ENCODE measurements around the gene PTPN4.

DNA sequence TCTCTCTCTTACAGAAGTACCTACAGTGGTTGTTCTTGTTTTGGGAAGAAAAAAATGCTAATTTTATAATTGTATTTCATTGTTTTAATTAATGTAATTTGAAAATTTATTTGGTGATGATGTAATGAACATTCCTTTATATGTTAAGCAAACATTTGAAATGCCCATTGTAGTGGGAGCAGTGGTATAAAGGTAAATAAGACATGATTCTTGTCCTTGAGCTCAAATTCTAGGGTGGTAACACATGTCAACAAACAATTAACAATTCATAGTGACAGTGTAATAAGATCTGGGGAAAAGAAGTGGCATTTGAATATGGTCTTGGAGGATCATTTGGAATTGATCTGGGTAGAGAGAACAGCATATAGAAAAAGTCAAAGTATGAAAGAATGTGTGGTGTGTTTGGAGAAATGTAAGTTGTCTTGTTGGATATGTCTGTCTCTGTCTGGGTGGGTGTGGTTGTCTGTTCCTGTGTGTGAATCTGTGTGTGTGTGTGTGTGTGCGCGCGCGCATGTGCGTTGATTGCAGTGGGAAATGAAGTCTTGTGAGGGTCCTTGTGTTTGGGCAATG is 5.8 kb downstream of the PTPN4 start:
- TF ChIP-seq, protein P1, sequence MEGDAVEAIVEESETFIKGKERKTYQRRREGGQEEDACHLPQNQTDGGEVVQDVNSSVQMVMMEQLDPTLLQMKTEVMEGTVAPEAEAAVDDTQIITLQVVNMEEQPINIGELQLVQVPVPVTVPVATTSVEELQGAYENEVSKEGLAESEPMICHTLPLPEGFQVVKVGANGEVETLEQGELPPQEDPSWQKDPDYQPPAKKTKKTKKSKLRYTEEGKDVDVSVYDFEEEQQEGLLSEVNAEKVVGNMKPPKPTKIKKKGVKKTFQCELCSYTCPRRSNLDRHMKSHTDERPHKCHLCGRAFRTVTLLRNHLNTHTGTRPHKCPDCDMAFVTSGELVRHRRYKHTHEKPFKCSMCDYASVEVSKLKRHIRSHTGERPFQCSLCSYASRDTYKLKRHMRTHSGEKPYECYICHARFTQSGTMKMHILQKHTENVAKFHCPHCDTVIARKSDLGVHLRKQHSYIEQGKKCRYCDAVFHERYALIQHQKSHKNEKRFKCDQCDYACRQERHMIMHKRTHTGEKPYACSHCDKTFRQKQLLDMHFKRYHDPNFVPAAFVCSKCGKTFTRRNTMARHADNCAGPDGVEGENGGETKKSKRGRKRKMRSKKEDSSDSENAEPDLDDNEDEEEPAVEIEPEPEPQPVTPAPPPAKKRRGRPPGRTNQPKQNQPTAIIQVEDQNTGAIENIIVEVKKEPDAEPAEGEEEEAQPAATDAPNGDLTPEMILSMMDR (conservative IDR thresholded peaks at IDR 0.05 in 1 of 2, IDR thresholded peaks at IDR 0.05 in 1 of 2; ENCODE audit: extremely low read depth in 1 of 2, insufficient read depth in 1 of 2, low read depth in 1 of 2, low read length in 2 of 2): no peak
- no peak for TF ChIP-seq EZH2 (IDR thresholded peaks at IDR 0.05; ENCODE audit: borderline replicate concordance, low read length)

Measured in mammary epithelial cell (primary cell).